ENCODE data around the gene PSG6. TPM values are rescaled to one million over a fixed set of nuclear protein-coding genes. Genes with fewer than 3 reads are reported as not detected.
"Not testable (repeated sequence)": the region's sequence is repeated elsewhere in the genome, so short reads cannot be mapped to it uniquely, and the experiment has no call there.

PSG6 gene
- total RNA-seq, 2 experiments from 2014 or later = 0.06 TPM; not detected in 1

DNA sequence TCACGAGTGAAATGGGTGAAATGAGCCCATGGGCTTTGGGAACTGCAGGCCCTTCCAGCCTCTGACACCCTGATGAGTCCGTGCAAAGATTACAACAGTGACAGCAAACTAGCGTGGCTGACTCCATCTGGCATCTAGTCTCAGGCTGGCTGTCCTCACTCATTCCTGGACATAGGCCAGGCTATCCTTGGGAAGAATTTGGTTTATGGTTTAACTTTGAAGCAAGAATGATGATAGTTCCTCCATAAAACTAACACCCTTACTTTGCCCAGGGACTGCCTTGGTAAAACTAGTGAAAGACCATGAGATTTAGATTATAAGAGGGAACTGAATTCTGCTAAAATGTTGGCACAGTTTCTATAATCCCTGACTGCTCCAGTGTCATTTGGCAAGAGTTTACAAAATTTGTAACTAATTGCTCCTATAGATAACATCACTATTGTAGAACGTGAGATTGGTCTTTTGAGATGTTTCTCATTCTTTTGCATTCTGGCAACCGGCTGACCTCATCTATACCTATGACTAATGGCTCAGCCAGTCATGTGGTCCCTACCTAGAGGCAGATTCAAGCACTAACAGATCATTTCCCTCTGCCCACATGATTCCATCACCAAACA lies 14.9 kb upstream of the PSG6 start:
- H3K36me3 ChIP-seq (ENCODE audit: insufficient read depth, low read length); H3K9me3 ChIP-seq (ENCODE audit: low read length); H3K9me2 ChIP-seq (ENCODE audit: insufficient read depth, low read length); DNase-seq (ENCODE audit: low spot score); CTCF ChIA-PET (ENCODE audit: unreplicated experiment); H3K4me3 ChIP-seq (ENCODE audit: low read depth, low read length, poor library complexity, severe bottlenecking); H3K79me2 ChIP-seq (ENCODE audit: insufficient read depth, low read depth, low read length); H3K4me1 ChIP-seq (ENCODE audit: insufficient read depth, low read length, poor library complexity, severe bottlenecking); BruUV-seq (replicated peaks); intact Hi-C loops (cut with micrococcal nuclease; ENCODE audit: unreplicated experiment); POLR2A ChIA-PET; H2AFZ ChIP-seq (ENCODE audit: low read length); H4K20me1 ChIP-seq (ENCODE audit: insufficient read depth, low read length); H3K4me2 ChIP-seq (ENCODE audit: low read length); H3K27ac ChIP-seq (ENCODE audit: low read depth, low read length, poor library complexity, severe bottlenecking): not testable (repeated sequence)

- peak; percentile 22 for DNase-seq (ENCODE audit: low spot score)
- H3K4me3 ChIP-seq (ENCODE audit: low read depth, low read length, poor library complexity, severe bottlenecking); H3K27ac ChIP-seq (ENCODE audit: low read depth, low read length, poor library complexity, severe bottlenecking); BruUV-seq (replicated peaks); H3K79me2 ChIP-seq (ENCODE audit: insufficient read depth, low read depth, low read length); H4K20me1 ChIP-seq (ENCODE audit: insufficient read depth, low read length); H3K9me2 ChIP-seq (ENCODE audit: insufficient read depth, low read length); H2AFZ ChIP-seq (ENCODE audit: low read length); intact Hi-C loops (cut with micrococcal nuclease; ENCODE audit: unreplicated experiment); POLR2A ChIA-PET; H3K4me1 ChIP-seq (ENCODE audit: insufficient read depth, low read length, poor library complexity, severe bottlenecking); H3K4me2 ChIP-seq (ENCODE audit: low read length); H3K9me3 ChIP-seq (ENCODE audit: low read length); H3K36me3 ChIP-seq (ENCODE audit: insufficient read depth, low read length); CTCF ChIA-PET (ENCODE audit: unreplicated experiment): not testable (repeated sequence)
- peak; percentile 70 for TF ChIP-seq CTCF (conservative IDR thresholded peaks at IDR 0.05; ENCODE audit: low read length)
These were observed 12.5 kb upstream of the PSG6 start for GRCh38 chr19:42930214-42930613.

GRCh38 chr19:42928896-42929295 lies 11.2 kb upstream of the PSG6 start:
- Histone ChIP-seq H3K4me3 (ENCODE audit: low read depth, low read length, poor library complexity, severe bottlenecking) (no peak overlapping the region), H4K20me1 (ENCODE audit: insufficient read depth, low read length) (no peaks in the 10 kb centered on the region), H3K27ac (ENCODE audit: low read depth, low read length, poor library complexity, severe bottlenecking) (no peak overlapping the region), H2AFZ (ENCODE audit: low read length) (no peak overlapping the region), H3K9me2 (ENCODE audit: insufficient read depth, low read length) (no peaks in the 10 kb centered on the region), H3K36me3 (ENCODE audit: insufficient read depth, low read length) (no peaks in the 10 kb centered on the region), H3K4me2 (ENCODE audit: low read length) (no peak overlapping the region), H3K9me3 (ENCODE audit: low read length) (no peaks in the 10 kb centered on the region), H3K79me2 (ENCODE audit: insufficient read depth, low read depth, low read length) (no peaks in the 10 kb centered on the region), H3K4me1 (ENCODE audit: insufficient read depth, low read length, poor library complexity, severe bottlenecking) (no peaks in the 10 kb centered on the region)
- TF ChIP-seq CTCF (conservative IDR thresholded peaks at IDR 0.05; ENCODE audit: low read length) (no peak), EZH2phosphoT487 (IDR thresholded peaks at IDR 0.05; ENCODE audit: borderline replicate concordance, low read depth, low read length) (no peak)
- ChIA-PET CTCF (ENCODE audit: unreplicated experiment) (no interaction called here), POLR2A (no interaction called here)
- no peak for DNase-seq (ENCODE audit: low spot score)
- BruUV-seq (replicated peaks) = no TSS peak
- intact Hi-C loops (cut with micrococcal nuclease; ENCODE audit: unreplicated experiment) = no loop called here
